ENCODE results near the gene TNS3. TPM values are rescaled to one million over a fixed set of nuclear protein-coding genes. Genes with fewer than 3 reads are reported as not detected.

Gene TNS3
- total and polyA plus RNA-seq, 10 of the 15 experiments (the other 5 are each of a cell fraction or from before 2014, with no cell fraction given): 0.27 to 2.7 (median 0.79) TPM

GRCh38 chr7:47604496-47604890 is 22.6 kb upstream of the TNS3 start:
- H3K4me3 ChIP-seq: no peak overlapping the region
- H3K4me2 ChIP-seq (ENCODE audit: control insufficient read depth, insufficient read depth): no peak overlapping the region
- DNase-seq (ENCODE audit: low read depth, low spot score) (no peak), ATAC-seq (no peak), FAIRE-seq (no peak)
- H3K27me3 ChIP-seq (replicated peaks in 1 of 2; ENCODE audit: control insufficient read depth in 2 of 2, insufficient read depth in 2 of 2, low read length in 1 of 2): no peaks in the 10 kb centered on the region
- no peaks in the 10 kb centered on the region for H3K79me2 ChIP-seq (ENCODE audit: control insufficient read depth, insufficient read depth, low read length)
- no peaks in the 10 kb centered on the region for H3K9me3 ChIP-seq (replicated peaks; ENCODE audit: control insufficient read depth, insufficient read depth, low read length)
- TF ChIP-seq RELB (IDR thresholded peaks at IDR 0.05; ENCODE audit: low read depth): no peak
- TF ChIP-seq EGR1 (IDR thresholded peaks at IDR 0.05; ENCODE audit: borderline replicate concordance in 1 of 2, low read depth in 2 of 2, low read length in 2 of 2): no peak
- TF ChIP-seq E2F4 (IDR thresholded peaks at IDR 0.05; ENCODE audit: low read depth, low read length): no peak
- TF ChIP-seq SP1 (IDR thresholded peaks at IDR 0.05; ENCODE audit: low read depth, low read length): no peak
- no peak for TF ChIP-seq ZBTB11 (CRISPR knock-in tag; IDR thresholded peaks at IDR 0.05)
- ChIA-PET POLR2A (no interaction called here), CTCF (no interaction called here), RAD21 (ENCODE audit: unreplicated experiment) (no interaction called here), SMC1A (ENCODE audit: uncharacterized antibody, unreplicated experiment) (interaction anchor here (1.5 kb wide), 1 partner anchor 29 kb away, joined by 4 read pairs; no protein-coding TSS in a partner anchor)
- intact Hi-C loops (cut with micrococcal nuclease; ENCODE audit: unreplicated experiment): no loop called here
- no peak overlapping the region for H3K27ac ChIP-seq (ENCODE audit: control insufficient read depth, insufficient read depth)
- no TSS peak for BruUV-seq (replicated peaks)
- H2AFZ ChIP-seq (ENCODE audit: control insufficient read depth, low read depth, low read length): no peak overlapping the region
- H3K9ac ChIP-seq (ENCODE audit: control insufficient read depth, insufficient read depth, low read length): no peak overlapping the region
- in situ Hi-C loops (cut with MboI): no loop called here
- no peaks in the 10 kb centered on the region for H4K20me1 ChIP-seq (ENCODE audit: control insufficient read depth, insufficient read depth)
- peaks cover 16% of the 10 kb centered on the region for H3K4me1 ChIP-seq (ENCODE audit: control insufficient read depth, insufficient read depth, low read length)
- no peaks in the 10 kb centered on the region for H3K36me3 ChIP-seq (ENCODE audit: control insufficient read depth in 2 of 2, insufficient read depth in 2 of 2, low read length in 1 of 2)
- WGBS (ENCODE audit: insufficient coverage, insufficient replicate concordance, low lambda C conversion rate, missing lambda C conversion rate): 74% methylated on average over 3 of the region's 3 CpGs

All from GM12878 (cell line).